GM21717 (cell line): ENCODE measurements around the gene GJC2.
"Not testable (repeated sequence)": the region's sequence is repeated elsewhere in the genome, so short reads cannot be mapped to it uniquely, and the experiment has no call there.

ENCODE experiments used
- ATAC-seq: cut with Tn5 transposase; IDR thresholded peaks from one replicate; pipeline ENCODE4 v1.9.1; 2021; ENCODE audit warnings: mild to moderate bottlenecking, moderate library complexity; ENCODE audit not compliant: unreplicated experiment

The GJC2 gene

GRCh38 chr1:228184152-228184551, 34.4 kb downstream of the GJC2 start:
- ATAC-seq: no peak

- ATAC-seq: no peak
Observed at GRCh38 chr1:228185641-228185965, 35.9 kb downstream of the GJC2 start.

GRCh38 chr1:228188249-228188648, 38.5 kb downstream of the GJC2 start:
- not testable (repeated sequence) for ATAC-seq

- ATAC-seq: no peak
Observed at GRCh38 chr1:228190182-228190581, 40.5 kb downstream of the GJC2 start.

GRCh38 chr1:228190778-228191177, 41.0 kb downstream of the GJC2 start:
- no peak for ATAC-seq

- ATAC-seq: no peak
Observed at GRCh38 chr1:228194436-228194835, 44.7 kb downstream of the GJC2 start.

GRCh38 chr1:228194921-228195812, 45.4 kb downstream of the GJC2 start:
- ATAC-seq: no peak

GRCh38 chr1:228197555-228198147, 47.9 kb downstream of the GJC2 start:
- no peak for ATAC-seq

- no peak for ATAC-seq
Observed at GRCh38 chr1:228198977-228199590, 49.4 kb downstream of the GJC2 start.

GRCh38 chr1:228204958-228205357, 55.2 kb downstream of the GJC2 start:
- ATAC-seq: no peak

GRCh38 chr1:228205526-228206436, 56.1 kb downstream of the GJC2 start:
- no peak for ATAC-seq

- ATAC-seq: no peak
Observed at GRCh38 chr1:228206582-228207351, 57.0 kb downstream of the GJC2 start.

GRCh38 chr1:228207381-228207810, 57.7 kb downstream of the GJC2 start:
- ATAC-seq: no peak

- ATAC-seq: no peak
Observed at GRCh38 chr1:228207851-228208821, 58.4 kb downstream of the GJC2 start, which contains the start of gene OBSCN. OBSCN (plus strand) TSS chr1:228208044; CDS start chr1:228211784, 3,740 bp downstream.

GRCh38 chr1:228208831-228209551, 59.3 kb downstream of the GJC2 start:
- no peak for ATAC-seq
